Measurements from ENCODE around the gene DNAI7.

Gene DNAI7

GRCh38 chr12:25195056-25195971 lies at the start of gene DNAI7, which contains the start of gene ETFRF1:
TSS of gene DNAI7 (minus strand) at chr12:25195160. CDS start at chr12:25195078, 82 bp downstream.
TSS of gene ETFRF1 (plus strand) at chr12:25195237. CDS start at chr12:25203957, 8,720 bp downstream.
- peak; percentile 34 for DNase-seq

GRCh38 chr12:25243680-25243990 lies 48.7 kb upstream of the DNAI7 start:
- no peak for DNase-seq

DNA sequence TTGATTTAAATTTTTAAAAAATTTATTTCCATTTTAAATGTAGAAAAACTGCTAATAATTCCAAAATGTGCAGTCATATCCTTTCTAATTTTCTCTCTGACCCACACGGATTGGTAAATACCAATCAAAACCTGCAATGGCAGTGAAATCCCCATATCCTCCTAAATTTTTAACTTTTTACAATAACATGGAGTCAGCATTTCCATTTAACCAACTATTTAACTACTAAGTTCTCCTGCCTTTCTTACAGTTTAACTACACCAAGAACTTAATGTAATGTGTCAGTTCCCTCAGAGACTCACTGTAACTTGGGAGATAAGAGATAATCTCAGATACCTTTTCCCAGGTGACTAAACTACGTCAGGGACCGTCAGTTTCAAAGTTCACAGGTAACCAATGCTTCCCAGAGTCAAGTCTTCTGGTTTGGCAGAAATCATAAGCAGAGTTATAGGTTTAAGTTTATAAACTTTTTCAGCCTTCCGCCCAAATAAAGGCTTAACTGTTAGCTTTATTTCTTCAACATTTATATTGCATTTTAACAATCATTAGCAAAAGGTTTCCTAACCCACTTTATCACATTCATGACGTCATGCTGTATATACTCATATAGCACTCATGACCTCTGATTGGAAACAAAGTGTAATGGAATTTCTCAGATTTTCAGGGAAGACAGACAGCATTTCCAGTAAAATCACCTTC lies 48.2 kb upstream of the DNAI7 start:
- DNase-seq = no peak

DNA sequence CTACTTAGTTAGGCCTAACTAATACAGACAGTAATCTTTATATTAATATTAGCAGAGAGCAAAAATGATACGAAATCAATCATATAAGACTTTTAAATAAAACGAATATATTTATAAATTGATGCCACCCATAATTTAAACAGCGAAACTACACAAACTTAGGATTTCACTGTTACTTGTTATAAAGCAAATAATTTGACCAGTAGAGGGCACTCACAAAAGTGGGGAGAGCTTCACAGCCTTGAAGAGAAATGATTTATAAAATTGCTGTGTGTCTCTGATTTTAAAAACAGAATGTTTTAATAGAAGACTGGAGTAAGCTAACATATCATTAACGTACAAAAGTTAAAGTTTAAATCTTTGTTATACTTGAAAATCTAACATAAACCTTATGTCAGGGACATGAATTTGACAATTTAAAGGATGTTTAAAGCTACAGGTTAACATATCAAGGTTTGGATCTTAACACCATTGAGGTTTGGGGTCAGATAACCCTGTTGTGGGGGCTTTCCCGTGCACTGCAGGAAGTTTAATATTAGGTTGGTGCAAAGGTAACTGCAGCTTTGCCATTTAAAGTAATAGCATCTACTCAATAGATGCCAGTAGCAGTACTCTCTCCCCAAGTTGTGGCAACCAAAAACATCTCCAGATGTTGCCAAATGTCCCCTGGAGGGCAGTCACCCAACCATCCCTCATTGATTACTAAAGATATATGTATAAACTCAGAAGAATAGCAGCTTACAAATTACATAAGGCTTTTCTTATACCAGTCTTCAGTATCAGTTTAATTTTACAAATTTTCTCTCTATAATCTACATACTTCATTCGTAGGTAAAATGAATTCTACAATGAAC lies 46.4 kb upstream of the DNAI7 start:
- DNase-seq = no peak

GRCh38 chr12:25236626-25237025 lies 41.7 kb upstream of the DNAI7 start:
- DNase-seq = no peak

DNA sequence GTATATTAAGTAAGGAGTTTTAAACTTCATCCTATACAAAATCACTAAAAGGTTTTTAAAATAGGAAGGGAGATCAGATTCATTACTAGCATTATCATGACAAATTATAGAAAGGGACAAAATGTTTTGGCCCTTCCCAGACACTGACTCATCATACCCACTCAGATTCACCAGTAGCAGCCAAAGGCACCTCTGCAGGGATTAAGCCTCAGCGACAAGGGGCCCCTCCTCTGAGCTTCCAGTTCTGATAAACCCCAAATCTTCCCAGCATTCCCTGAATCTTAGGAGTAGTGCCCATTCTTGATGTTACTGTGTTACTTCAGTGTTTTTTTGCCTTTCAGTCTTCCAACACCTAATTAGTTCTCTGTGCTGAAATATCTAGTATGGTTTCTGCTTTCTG lies 41.2 kb upstream of the DNAI7 start:
- DNase-seq = no peak

GRCh38 chr12:25213338-25213737 lies 18.4 kb upstream of the DNAI7 start:
- no peak for DNase-seq

DNA sequence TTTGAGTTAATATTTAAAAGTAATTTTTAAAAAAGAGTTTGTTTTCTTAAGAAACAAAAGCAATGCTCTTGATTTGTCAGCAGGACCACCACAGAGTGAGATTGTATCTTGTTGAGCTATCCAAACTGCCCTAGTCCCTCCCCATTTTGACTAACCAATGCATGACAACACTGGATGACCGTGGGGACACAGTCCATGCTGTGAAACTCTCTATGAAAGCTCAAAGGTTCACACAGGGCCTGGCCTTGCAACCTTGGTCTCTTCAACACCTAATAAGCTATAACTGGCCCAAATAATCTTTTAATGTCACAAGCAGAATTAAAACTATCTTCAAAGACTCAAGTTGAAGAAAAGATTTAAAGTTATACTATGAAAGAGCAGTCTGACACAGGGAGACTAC lies 13.6 kb upstream of the DNAI7 start:
- DNase-seq = no peak

- no peak for DNase-seq
Observed at GRCh38 chr12:25207846-25208245, 12.9 kb upstream of the DNAI7 start.

DNA sequence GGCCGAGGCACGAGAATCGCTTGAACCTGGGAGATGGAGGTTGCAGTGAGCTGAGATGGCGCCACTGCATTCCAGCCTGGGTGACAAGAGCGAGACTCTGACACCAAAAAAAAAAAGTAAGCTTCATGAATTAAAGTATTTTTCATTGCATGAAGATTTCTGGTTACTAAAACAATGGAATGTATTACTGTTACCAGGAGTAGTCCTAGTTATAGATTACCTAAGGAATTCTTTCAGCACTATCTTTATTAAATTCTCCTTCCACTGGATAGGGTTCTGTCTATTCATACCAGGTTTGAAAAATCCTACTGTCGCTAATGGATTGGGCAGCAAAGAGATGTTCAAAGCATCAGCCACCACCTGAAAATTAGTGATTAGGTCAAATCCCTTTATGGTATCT lies 12.5 kb upstream of the DNAI7 start:
- no peak for DNase-seq

- no peak for DNase-seq
Observed at GRCh38 chr12:25202137-25202536, 7.2 kb upstream of the DNAI7 start.

DNA sequence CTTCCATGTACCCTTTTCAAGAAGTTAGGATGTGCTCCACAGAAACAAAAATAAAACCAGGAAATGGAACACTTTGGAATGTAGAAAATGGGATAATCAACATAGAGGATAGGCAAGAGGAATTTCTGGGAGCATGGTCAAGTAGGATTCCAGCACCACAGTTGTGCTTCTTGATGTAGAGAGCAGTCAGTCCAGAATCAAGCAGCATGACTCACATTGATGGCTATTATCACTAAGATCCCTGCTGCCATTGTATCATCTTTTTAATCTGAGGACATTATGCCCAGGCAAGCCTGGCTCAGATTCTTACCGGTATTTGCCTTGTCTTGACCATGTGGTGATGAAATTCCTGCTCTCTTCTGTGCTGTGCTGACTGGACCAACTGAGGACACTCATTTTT lies 5.7 kb upstream of the DNAI7 start:
- DNase-seq = no peak

DNA sequence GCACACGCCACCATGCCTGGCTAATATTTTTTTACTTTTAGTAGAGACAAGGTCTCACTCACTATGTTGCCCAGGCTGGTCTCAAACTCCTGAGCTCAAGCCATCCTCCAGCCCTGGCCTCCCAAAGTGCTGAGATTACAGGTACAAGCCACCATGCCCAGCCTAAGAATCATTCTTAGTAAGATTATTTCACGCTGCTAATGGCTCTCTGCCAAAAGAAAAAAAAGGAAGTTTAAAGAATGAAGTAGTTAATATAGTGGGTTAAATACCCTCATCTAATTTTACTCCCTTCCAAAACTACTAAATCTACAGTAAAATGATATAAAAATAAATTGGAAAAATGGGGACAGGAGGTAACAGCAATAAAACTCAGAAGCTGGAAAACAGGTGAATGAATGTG lies 2.6 kb upstream of the DNAI7 start:
- DNase-seq = no peak

GRCh38 chr12:25194722-25195055 lies 271 bp downstream of the DNAI7 start:
- no peak for DNase-seq

DNA sequence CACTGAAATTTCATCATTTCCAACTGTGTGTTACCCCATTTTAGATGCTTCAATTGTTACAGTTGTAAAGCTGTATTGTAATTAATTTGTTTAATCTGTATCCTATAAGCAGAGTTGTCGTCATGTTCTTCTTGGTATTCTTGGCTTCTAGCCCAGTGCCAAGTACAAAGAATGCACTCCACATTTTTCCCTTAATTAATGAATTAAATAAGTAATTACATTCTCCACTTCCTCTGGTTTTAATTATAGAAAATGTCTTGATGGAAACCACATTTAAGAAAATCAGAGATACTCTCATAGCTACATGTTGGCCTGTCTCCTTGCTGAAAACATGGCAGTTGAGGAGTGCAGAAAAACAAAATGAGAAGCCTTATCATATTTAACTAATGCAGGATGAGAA lies 746 bp downstream of the DNAI7 start:
- DNase-seq = no peak

DNA sequence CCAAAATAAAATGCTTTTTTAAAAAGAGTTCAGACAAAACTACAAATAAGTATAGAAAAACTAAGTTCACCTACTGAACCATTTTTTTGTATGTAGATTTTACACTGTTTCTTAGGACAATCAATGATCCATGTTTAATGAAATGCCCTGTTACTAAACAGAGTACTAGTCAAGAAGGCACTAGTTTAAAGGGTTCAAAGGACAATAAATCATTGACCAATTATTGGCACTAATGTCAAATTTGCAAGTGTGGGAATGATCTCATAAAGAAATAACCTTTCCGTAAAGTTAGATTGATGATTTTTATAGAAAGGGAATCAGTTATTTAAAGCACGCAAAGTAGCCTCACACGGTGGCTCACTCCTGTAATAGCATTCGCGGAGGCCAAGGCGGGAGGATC lies 4.2 kb downstream of the DNAI7 start:
- DNase-seq = no peak

DNA sequence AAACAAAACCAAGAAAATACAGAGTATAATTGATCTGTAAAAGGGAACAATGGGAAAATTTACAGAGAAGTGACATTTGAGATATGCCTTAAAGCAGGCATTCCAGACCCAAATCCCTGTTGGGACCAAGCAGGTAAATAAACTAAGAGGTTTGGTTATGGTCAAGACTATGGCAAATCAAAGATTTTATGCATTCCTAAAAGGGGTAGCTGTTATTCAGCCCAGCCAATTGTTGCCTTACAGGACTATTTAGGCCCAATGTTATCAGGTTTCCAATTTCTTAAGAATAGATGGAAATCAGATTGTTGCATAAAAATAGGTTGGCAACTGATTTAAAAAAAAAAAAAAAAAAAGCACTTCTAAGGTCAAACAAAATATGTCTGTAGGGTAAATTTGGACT lies 5.3 kb downstream of the DNAI7 start:
- no peak for DNase-seq

DNA sequence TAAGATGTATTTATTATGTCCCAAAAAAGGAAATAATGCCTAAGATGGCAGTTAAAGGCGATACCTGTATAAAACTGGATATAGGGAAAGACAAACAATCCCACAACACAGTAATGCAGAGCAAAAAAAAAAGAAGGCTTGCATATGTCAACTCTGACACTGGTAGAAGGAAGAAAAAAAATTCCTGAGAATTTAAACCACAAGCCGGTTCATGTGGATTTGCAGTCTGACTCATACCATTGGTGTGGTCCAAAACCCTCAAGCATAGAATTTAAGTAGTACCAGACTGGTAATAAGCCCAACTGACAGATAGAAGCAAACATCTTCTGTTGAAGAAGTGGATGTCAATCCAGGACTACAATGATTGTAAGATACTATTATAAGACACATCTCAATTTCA lies 7.2 kb downstream of the DNAI7 start:
- no peak for DNase-seq

- DNase-seq = no peak
Observed at GRCh38 chr12:25186788-25187402, 8.1 kb downstream of the DNAI7 start.

DNA sequence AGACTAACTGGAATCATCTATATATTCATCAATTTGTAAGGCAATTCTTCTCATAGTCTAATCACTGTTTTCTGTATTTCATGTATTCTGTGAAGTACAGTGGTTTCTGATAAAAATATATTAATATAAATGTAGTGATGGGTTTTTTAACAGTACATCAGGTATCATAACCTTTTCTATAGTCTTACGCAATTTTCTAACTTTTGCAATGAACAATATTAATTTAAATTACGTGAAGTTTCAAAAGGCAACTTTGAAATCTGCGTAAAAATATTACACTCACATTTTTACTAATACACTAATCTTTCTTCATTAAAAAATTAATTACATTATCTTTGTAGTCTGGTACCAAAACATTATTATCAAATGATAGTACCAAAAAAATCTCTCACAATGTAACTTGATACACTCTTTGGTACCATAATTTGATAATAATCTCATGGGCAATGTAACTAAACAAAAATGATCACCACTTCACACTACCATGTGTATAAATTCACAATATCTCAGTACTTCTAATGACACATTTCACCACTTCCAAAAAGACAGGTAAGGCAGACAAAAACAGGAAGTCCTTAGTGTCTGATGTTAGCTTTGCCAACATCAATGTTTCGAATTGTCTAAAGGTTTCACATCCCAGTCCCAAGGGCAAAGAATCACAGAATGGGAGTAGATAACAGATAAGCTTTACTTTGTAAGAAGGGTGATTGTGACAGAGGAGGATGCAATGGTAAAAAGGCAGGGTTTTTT lies 8.7 kb downstream of the DNAI7 start:
- no peak for DNase-seq

DNA sequence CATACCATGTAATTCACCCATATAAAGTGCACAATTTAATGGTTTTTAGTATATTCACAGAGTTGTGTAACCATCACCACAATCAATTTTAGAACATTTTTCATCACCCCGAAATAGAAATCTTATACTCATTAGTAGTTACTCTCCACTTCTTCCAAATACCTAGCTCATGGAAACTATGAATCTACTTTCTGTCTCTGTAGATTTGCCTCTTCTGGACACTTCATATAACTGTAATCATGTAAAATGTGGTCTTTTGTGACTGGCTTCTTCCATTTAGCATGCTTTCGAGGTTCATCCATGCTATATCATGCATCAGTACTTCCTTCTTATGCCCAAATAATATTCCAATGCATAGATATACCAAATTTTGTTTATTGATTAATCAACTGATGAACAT lies 10.8 kb downstream of the DNAI7 start:
- no peak for DNase-seq

DNA sequence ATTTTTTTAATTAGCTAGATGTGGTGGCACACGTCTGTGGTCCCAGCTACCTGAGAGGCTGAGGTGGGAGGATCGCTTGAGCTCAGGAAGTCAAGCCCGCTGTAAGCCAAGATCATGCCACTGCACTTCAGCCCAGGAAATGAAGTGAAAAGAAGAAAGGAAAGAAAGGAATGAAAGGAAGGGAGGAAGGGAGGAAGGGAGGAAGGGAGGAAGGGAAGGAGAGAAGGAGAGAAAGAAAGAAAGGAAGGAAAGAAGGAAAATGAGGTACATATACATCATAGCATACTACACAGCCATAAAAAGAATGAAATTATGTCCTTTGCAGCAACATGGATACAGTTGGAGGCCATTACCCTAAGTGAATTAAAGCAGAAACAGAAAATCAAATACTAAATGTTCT lies 12.2 kb downstream of the DNAI7 start:
- DNase-seq = no peak
